GOT3 (cell line): ENCODE results near the gene DOLPP1.
"Not testable (repeated sequence)": the region's sequence is repeated elsewhere in the genome, so short reads cannot be mapped to it uniquely, and the experiment has no call there.

ENCODE experiments used
- DNase-seq: peaks from one replicate; lab custom pipeline; 2025; ENCODE audit warnings: mixed read lengths; lab: John Stamatoyannopoulos, UW

The DOLPP1 gene

DNA sequence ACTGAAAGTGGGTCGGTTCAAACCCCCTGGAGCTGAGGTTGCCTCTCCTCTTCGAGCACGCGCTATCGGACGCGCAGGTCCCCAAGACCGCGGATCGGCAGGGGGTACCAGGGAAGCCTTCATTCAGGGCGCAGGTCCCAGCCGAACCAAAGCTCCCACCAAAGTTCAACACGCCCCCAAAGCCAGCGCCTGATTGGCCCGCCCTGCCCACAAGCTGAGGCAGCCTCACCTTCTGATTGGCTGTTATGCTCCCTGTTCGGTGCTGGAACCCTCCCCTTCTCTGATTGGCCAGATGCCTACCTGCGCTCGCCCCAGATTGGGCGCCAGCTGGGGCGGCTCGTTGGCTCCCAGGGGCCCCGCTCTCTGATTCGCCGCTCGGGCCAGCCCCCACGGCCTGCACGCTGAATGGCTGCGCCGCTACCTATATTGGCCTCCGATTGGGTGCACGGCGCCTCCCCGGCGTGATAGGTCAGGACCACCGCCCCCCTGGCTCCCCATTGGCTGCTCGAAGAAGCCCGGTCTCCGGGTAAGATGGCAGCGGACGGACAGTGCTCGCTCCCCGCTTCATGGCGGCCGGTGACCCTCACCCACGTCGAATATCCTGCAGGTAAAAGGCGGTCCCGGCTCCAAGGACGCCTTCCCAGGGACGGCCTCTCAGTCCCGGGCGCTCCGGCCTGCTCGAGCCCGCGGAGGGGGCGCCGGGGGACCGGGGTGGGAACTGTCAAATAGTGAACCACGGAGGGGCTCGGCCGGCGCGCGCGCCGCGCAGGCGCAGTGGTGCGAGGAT is at the start of gene DOLPP1:
TSS of gene DOLPP1 (plus strand) at position 511 of the 787 bp plus-strand sequence. CDS start at position 532, 21 bp downstream.
- peak; percentile 89 for DNase-seq

GRCh38 chr9:129031514-129031913 is 49.4 kb upstream of the DOLPP1 start:
- DNase-seq, result no peak

DNA sequence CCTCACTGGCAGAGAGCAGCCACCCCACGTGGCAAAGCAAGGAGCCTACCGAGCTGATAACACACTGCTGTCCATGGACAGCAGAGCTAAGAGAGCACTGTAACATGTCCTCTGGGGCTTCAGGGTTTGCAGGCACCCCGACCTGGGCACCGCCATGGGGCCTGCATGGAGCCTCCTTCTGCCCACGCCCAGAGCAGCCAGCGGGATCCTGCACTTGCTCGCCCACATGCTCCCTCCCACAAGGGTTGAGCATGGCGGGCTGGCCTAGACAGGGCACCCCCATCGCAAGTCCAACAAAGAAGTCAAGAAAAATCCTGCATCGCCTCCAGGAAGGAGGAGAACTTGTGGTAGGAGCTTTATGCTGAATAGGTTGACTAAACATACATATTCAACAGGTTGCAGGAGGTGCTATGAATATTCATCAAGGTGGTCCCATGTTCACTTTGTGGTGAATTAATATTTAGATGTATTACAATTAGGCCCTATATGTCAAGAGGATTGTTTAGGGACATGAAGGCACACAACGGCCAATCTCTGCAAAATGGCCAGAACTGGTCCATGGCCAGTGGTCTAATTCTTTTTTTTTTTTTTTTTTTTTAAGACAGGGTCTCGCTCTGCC is 48.3 kb upstream of the DOLPP1 start:
- no peak for DNase-seq

DNA sequence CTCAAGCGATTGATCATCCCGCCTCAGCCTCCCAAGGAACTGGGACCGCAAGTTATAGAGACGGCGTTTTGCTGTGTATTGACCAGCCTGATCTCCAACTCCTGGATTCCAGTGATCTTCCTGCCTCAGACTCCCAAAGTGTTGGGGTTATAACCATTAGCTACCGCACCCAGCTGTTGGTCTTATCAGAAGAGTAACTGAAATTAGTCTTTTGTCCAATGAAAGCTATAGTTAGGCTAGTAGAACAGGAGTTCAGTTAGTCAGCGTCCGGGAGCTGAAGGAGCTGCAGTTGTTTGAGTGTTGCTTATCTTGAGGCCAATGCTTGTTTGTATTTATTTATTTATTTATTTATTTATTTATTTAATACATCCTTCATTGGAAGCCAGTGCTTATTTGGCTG is 47.7 kb upstream of the DOLPP1 start:
- no peak for DNase-seq

- DNase-seq, result not testable (repeated sequence)
Measured at GRCh38 chr9:129035838-129036237, 45.1 kb upstream of the DOLPP1 start.

- peak; percentile 77 for DNase-seq
Measured at GRCh38 chr9:129036241-129036922, 44.5 kb upstream of the DOLPP1 start, which contains the start of gene MIGA2. MIGA2 (plus strand) TSS chr9:129036626; CDS start chr9:129040595, 3,969 bp downstream.

DNA sequence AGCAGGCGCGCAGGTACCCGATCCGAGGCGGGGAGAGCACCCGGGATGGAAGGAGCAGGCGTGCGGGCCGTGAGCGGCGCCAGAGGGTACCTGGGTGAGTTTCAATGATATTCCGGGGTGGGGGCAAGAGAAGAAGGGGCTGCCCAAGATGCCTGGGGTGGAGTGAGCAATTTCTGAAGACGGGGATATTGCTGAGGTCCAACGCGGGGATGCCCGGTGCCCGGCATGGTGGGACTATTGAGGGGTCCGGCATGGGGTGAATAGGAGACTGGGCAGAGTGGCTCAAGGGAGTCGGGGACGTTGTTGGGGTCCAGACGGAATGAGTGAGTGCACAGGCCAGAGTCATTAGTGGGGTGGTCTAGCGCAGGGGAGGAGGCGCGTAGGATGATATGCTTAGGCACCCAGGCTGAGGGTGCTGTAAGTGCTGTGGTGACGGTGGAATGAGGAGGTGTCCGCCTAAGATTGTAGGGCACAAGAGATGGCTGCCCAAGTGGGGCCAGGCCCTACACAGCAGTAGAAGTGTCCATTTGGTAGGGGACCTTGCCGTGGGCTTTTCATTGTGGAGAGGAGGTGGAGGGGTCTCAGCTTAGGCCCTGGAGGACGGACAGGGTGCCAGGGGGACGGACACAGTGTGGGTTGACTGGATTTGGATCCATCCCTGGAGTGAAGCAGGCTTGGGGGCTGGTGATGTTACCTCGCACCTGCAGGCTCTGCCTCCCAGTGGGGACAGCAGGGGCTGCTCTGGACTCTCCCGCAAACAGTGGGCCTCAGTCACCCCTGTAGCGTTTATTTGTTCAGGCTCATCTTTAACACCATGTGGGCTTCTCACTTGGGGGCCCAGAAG is 43.8 kb upstream of the DOLPP1 start:
- DNase-seq, result no peak

- no peak for DNase-seq
Measured at GRCh38 chr9:129037767-129038098, 43.2 kb upstream of the DOLPP1 start.

GRCh38 chr9:129038109-129038852 is 42.6 kb upstream of the DOLPP1 start:
- no peak for DNase-seq

- no peak for DNase-seq
Measured at GRCh38 chr9:129040113-129040643, 40.7 kb upstream of the DOLPP1 start.

DNA sequence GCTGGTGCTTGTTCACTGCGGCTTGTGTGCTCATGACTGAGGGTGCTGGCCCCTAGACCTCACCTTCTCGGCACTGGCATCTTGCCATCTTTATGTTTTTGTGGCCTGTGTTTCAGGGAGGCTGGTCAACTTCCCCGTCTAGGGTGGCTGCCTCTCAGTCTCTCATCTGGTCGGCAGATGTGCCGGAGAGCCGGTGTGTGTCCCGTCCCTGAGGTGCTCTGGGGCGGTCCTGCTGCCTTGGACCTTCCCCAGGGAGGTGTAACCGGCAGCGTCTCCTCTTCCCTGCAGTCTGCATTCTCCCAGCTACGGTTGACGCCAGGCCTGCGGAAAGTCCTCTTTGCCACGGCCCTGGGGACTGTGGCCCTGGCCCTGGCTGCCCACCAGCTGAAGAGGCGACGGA is 38.9 kb upstream of the DOLPP1 start:
- no peak for DNase-seq

DNA sequence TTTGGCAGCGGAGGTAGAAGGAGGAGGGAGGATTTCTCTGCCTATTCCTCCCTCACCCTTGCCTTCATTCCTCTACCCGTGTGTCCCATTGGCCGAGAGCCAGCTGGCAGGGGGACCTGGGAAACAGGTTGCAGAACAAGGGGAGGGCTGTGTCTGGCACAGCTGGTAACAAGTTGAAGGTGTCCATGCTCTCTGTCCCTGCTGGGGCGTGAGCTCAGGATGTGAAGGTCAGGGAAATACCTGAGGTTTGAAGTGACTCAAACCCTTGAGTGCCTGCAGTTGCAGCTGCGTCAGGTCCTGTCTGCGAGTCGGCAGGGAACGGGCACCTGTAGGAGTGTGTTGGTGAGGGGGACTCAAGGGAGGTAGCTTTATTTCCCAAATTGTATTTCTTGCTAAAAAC is 28.3 kb upstream of the DOLPP1 start:
- no peak for DNase-seq

DNA sequence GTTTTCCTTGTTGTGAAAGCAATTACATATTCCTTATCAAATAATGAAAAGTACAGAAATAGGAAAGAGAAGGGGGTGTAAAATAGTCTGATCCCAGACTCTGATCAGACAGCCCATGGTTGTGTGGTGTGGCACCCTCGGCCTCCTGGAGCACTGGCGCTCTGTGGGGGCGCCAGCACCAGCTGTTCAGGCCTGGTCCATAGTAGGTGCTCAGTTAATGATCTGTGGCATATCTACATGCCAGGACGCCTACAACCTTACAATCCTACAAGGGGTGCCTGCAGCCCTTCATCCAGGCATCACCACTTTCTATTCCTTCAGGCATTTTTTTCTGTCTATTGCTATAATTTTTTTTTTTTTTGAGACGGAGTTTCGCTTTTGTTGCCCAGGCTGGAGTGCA is 27.9 kb upstream of the DOLPP1 start:
- DNase-seq, result no peak

GRCh38 chr9:129054163-129054851 is 26.6 kb upstream of the DOLPP1 start:
- DNase-seq, result no peak

DNA sequence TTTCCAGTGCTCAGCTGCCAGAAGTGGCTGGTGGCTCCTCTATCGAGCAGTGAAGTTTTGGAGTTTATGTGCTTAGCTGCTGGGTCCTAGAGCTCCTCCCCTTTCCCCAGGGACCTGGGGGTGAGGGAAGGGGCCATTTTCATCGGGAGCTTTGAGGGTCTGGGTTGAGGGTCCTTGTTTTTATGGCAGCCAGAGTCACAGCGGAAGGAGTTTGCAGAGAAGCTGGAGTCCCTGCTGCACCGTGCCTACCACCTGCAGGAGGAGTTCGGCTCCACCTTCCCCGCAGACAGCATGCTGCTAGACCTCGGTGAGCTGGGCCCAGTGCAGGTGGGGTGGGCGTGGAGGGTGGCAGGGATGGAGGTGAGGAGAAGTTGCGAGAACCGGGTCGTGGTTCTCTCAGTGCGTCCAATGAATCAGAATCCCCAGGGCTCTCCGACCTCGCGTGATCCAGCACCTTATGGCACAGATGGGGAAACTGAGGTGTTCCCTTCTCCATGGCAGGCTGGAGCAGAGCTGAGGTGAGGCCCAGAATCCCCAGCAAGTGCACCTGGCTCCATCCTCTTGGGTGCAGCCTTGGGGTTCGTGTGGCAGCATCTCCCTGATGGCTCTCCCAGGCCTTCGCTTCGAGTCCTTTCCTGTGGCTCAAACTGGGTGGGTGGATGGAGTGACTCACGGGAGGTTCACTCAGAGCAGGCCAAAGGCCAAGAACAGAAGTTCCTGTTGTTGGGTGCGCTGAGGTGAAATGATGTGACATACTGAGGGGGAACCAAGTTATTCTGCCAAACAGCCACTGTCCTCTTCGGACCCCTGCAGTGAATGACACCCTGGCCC is 21.7 kb upstream of the DOLPP1 start:
- DNase-seq, result no peak

- DNase-seq, result no peak
Measured at GRCh38 chr9:129059796-129060785, 20.8 kb upstream of the DOLPP1 start.

DNA sequence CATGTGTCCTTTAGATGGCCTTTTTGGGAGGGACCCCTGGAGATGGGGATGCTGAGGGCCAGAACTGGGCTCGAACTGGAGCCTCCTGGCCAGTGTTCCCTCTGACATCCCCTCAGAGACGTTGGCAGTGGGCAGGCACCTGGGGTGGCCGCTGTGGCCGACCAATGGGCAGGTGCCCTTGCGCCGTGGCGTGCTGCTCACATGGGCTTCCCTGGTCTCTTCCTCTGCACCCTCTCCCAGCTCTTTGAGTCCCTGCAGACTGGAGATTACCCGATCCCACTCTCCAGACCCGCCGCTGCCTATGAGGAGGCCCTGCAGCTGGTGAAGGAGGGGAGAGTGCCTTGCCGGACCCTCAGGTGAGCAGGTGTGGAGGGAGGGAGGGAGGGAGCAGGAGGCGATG is 19.9 kb upstream of the DOLPP1 start:
- DNase-seq, result no peak

DNA sequence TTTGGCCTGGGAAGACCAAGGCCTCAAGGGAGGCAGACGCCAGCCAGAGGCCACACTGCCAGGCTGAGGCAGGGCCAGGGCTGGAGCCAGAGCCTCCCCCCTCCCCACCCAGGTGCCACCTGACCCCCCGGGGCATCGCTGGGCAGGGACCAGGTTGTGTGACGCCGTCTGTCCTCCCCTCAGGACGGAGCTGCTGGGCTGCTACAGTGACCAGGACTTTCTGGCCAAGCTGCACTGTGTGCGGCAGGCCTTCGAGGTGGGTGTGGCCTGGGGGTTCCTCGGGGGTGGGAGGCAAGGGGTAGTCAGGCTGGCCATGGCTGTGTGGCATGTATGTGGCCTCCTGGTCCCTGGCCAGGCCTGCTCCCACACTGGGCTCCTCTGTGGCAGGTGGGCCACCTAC is 17.9 kb upstream of the DOLPP1 start:
- no peak for DNase-seq
